ENCODE measurements around the gene IL4.
A peak's percentile ranks its signal among the peaks of the same experiment; 100 is the strongest.
"Not testable (repeated sequence)": the region's sequence is repeated elsewhere in the genome, so short reads cannot be mapped to it uniquely, and the experiment has no call there.

Gene IL4

DNA sequence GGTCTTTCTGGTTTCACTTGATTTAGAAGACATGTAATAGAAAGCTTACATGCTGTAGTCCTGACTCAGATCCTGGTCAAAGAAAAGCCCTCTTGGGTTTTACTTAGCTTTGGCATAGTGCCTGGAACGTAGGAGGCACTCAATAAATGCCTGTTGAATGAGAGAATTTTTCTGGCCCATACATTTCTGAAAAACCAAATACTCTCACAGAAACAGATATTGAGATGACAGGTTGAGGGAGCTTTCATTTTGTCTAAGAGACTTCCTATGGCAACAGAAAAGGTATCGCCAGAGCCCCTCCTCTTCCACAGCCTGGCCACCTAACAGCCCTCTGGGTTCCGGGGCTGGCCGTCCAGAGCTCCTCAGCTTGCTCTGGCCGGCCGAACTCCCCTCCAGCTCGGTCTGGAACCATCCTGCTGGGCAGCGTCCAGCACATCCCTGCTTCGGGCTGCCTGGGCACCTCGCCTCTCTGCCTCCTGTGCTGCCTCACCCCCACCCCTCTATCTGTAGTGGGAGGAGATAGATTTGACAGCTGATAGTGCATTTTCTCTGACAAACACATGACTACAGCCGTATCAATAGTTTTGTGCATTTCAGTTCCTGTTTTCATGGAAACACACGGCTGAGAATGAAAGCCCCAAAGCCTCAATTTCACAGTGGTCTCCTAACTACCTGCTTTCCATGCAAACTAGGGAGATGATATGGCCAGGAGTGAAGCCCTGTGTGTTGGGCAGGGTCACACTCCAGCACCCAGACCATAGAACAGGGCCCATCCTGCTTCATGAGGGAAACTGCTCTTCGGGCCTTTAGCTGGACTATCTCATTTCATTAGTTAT is 1.1 kb downstream of the IL4 start:
- peak; percentile 97 for DNase-seq (ENCODE audit: low read depth)

GRCh38 chr5:132675936-132676689 is 2.3 kb downstream of the IL4 start:
- DNase-seq (ENCODE audit: low read depth): no peak

GRCh38 chr5:132677191-132677590 is 3.4 kb downstream of the IL4 start:
- peak; percentile 95 for DNase-seq (ENCODE audit: low read depth)

- no peak for DNase-seq (ENCODE audit: low read depth)
These were observed 4.1 kb downstream of the IL4 start for GRCh38 chr5:132677682-132678400.

DNA sequence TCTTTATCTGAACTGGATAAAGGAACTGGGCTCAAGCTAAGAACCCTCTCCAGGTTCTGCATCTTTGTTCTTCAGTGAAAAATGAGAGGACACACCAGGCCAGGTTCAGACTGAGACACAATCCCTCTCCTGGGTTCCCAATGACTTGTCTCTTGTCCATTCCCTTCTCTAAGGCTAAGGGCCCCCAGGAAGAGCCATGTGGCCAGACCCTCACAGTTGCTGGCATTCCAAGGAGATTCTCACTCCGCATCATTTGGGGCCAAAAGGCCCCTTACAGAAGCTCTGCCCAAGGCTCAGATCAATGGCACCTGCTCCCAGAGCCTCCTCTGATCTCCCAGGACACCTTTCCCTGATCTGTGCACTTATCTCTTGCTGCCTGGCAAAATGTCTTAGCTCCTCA is 4.9 kb downstream of the IL4 start:
- no peak for DNase-seq (ENCODE audit: low read depth)

- DNase-seq (ENCODE audit: low read depth): no peak
These were observed 5.4 kb downstream of the IL4 start for GRCh38 chr5:132679166-132679565.

DNA sequence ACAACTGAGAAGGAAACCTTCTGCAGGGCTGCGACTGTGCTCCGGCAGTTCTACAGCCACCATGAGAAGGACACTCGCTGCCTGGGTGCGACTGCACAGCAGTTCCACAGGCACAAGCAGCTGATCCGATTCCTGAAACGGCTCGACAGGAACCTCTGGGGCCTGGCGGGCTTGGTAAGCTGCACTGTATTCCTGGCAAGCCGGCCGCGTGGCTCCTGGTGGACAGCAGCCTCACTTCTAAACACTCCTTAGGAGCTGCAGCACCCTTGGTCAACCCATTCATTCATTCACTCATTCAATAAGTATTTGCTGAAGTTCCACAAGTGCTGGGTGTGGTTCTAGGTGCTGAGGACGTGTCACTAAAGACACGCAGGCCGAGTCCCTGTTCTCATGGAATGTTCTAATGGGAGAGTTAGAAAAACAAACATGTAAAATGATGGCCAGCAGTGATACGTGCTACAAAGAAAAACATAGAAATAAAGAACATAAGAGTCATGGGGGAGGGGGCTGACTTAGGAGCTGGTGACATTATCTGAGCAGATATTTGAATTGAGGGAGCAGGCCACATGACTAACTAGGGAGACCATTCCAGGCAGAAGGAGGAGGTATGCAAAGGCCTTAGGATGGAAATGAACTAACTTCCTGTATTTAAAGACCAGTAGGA is 6.1 kb downstream of the IL4 start:
- DNase-seq (ENCODE audit: low read depth): peak; percentile 53

- no peak for DNase-seq (ENCODE audit: low read depth)
These were observed 7.1 kb downstream of the IL4 start for GRCh38 chr5:132680780-132681475.

DNA sequence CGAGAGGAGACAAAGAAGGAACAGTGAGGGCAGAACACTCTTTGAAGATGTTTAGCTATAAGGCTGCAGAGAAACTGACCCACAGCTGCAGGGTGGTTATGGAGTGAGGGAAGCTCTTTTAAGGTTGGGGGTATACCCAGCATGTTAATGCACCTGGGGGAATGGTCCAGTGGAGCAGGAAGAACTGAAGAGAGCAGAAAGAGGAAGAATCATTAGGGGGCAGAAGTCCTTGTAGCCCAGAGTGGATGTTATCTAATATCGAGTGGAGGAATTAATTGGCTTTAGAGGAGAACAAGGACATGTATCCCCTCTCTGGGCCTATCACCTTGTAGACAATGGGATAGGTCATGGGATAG is 7.7 kb downstream of the IL4 start:
- no peak for DNase-seq (ENCODE audit: low read depth)

DNA sequence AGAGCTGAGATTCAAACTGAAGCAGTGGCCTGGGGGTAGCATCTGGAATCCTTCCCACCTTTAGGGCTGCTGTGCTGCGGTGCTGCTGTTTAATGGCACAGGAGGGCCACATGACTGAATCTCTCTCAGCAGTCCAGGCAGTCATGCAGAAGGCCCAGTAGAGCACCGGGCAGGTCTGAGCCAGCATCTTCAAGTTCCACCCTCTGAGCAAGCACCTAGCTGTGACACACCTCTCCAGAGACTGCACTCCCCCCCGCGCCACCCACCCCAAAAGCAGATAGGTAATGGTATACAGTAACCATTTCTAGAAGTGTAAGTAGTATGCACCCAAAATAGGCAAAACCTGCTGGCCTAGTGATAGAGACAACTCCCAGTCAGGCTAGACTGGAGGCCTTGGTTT is 8.2 kb downstream of the IL4 start:
- no peak for DNase-seq (ENCODE audit: low read depth)

DNA sequence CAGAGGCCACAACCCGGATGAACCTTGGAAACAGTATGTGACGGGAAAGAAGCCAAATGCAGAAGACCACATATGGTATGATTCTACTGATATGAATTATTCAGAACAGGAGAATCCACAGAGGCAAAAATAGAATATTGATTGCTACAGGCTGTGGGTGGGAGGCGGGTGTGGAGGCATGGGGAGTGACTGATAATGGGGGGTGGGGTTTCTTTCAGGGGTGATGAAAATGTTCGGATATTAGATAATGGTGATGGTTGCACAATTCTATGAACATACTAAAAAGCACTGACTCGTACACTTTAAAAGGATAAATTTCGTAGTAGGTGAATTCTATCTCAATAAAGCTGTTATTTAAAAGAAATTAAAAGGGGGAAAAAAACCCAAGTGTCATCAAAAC is 10.7 kb downstream of the IL4 start:
- no peak for DNase-seq (ENCODE audit: low read depth)

- DNase-seq (ENCODE audit: low read depth): no peak
These were observed 11.3 kb downstream of the IL4 start for GRCh38 chr5:132684922-132685720.

DNA sequence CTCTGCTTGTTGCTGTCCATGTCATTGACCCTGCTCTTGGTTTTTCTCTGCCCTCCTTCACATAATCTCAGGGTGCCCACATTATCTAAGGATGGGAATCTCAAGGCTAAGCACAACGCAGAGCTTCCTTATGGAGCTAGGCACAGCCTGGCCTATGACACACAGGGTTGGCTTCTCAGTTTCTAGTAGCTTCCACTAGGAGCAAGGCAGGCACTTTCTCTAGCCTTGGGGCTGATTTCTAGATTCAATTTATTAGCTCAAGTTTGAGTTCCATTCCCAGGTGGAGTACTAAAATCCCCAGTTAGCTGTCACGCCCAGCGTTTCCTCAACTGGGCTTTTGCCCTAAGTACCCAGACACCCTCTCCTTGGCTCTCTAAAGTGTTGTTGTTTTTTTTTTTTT is 12.4 kb downstream of the IL4 start:
- DNase-seq (ENCODE audit: low read depth): peak; percentile 17

DNA sequence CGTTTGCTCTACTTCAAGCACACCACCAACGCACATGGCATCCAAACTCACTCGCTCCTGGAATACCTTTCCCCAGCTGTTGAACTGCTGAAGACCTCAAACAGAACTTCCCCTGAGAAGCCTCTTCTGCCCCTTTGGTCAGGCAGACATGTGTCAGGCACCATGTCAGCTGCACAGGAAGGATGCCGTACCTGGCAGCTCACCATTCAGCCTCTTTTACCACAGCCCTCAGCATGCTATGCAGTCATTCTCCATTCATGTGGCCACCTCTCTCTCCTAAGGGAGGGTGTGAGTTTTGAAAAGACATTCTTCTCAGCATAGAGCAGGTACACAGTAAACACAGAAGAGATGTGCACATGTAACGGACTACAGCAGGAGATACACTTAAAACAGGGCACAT is 14.2 kb downstream of the IL4 start:
- no peak for DNase-seq (ENCODE audit: low read depth)

DNA sequence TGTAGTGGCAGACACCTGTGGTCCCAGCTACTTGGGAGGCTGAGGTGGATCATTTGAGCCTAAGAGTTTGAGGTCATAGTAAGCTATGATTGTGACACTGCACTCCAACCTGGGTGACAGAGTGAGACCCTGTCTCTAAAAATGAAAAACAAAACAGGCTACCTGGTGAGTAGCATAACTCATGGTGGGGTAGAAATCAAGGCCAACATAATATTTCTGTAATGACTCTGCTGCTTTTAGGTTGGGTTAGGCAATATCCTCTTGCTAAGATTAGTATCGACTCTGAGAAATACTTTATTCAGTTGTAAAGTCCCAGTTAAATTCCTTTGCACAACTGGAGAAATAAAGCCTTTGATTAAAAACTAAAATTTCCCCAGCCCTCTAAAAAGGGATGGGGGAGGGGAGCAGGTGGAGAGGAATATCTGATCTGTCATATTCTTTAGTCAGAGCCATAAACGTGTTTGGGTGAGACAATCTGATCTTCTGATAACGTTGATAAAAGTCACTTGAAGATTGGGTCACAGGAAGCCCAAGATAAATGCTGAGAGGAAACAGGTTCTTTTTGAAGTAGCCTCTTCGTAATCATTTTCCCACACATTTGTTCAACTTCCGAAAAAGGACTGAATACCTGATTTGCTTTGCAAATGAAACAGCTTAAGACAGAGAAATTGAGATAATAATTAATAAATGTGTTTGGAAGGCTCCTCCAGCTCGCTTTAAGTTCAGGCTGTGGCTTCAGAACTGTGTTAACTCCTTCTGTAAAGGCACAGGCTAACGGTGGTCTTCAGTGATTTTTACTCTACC is 14.9 kb downstream of the IL4 start:
- peak; percentile 22 for DNase-seq (ENCODE audit: low read depth)

DNA sequence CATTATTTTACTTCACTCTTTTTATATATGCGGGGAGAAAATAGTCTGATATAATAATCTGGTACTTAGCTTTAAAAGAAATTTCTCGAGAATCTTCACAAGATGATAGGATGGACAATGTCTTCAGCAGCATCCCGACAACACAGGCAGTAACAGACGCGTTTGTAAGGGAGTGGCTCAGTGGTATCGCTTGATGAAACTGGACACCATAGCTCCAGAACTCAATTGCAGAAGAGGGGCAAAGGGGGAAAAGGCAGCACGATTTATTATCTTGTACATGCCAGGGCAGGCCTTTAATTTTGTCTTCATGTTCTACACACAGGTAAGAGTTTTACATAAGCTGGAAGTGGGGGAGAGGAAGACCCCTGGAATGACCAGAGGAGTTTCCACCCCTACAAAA is 15.7 kb downstream of the IL4 start:
- DNase-seq (ENCODE audit: low read depth): no peak

DNA sequence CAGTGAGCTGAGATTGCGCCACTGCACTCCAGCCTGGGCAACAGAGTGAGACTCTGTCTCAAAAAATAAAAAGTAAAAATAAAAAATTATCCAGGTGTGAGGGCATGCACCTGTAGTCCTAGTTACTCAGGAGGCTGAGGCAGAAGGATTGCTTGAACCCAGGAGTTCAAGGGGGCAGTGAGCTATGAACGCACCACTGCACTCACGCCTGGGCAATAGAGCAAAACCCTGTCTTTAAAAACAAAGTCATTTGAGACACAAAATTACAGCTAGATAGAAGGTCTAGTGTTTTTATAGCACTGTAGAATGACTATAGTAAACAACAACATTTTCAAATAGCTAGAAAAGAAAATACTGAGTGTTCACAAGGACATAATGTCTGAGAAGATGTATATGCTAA is 16.4 kb downstream of the IL4 start:
- no peak for DNase-seq (ENCODE audit: low read depth)

DNA sequence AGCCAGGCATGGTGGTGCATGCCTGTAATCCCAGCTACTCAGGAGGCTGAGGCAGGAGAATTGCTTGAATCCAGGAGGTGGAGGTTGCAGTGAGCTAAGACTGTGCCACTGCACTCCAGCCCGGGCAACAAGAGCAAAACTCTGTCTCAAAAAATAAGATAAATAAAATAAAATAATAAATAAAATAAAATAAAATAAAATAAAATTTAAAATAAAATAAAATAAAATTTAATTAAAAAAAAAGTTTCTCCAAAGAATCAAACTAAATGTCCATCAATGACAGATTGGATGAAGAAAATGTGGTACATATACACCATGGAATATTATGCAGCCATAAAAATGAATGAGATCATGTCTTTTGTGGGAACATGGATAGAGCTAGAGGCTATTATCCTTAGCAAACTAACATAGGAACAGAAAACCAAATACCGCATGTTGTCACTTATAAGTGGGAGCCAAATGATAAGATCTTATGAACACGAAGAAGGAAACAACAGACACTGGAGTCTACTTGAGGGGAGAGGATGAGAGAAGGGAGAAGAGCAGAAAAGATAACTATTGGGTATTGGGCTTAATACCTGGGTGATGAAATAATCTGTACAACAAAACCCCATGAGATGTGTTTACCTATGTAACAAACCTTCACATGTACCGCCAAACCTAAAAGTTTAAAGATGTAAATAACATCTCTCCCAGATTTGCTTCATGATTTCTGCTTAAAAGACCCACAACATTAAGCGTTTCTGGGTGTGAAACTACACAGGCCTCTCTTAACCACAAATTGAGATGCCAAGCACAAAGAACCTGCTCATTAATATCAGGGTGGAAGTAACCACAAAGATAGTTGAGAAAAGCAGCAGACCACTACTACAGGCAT is 18.2 kb downstream of the IL4 start:
- DNase-seq (ENCODE audit: low read depth): not testable (repeated sequence)

- DNase-seq (ENCODE audit: low read depth): no peak
These were observed 18.8 kb downstream of the IL4 start for GRCh38 chr5:132692632-132692967.

Data from EH (cell line).